ENCODE data around the gene OR6K6.

Gene OR6K6

DNA sequence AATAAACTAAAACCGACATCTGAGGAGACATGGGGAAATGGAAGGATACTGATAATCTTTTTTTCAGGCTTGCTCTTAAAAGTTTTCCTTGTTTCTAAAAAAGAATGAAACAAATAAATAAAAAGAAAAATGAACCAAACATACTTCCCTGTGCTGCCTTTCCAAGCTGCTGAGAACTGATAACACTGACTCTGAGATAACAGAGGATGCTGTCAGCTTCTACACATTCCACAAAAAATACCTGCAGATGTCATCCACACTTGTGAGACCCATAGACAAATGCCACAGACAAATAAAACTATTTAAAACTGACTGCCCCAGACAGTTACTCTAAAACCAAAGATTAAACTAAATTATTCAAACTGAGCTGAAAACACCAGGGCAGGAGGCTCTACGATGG is 22.0 kb upstream of the OR6K6 start:
- no peak overlapping the region for H3K4me3 ChIP-seq (ENCODE audit: low read length)
- no peaks in the 10 kb centered on the region for H3K27me3 ChIP-seq (ENCODE audit: control insufficient read depth, insufficient read depth, low read length)
- no peaks in the 10 kb centered on the region for H3K9me3 ChIP-seq (ENCODE audit: control insufficient read depth, low read depth, low read length)
- no peak overlapping the region for H3K9ac ChIP-seq (ENCODE audit: low read length)
- no peak overlapping the region for H3K27ac ChIP-seq (ENCODE audit: low read length)
- H3K36me3 ChIP-seq (ENCODE audit: control insufficient read depth, low read depth, low read length): no peaks in the 10 kb centered on the region
- H3K4me1 ChIP-seq (ENCODE audit: control insufficient read depth, low read depth, low read length): no peaks in the 10 kb centered on the region

DNA sequence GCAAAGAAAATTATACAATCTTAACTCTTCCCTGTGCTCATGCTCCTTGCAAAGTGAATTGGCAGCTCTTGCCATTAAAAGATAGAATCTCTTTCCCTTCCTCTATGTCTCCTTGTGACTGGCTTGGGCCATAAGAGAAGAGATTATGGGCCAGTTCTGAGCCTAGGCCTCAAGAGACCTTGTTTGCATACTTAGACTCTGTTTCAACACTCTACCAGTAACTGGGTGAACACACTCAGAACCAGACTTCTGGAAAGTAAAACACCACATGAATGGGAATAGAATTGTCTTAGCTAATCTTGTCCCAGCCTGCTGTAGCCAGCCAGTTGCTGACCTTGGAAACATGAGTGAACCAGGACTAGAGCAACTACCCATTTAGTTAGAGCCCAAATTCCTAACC is 18.7 kb upstream of the OR6K6 start:
- Histone ChIP-seq H3K27me3 (ENCODE audit: control insufficient read depth, insufficient read depth, low read length) (no peaks in the 10 kb centered on the region), H3K9ac (ENCODE audit: low read length) (no peak overlapping the region), H3K36me3 (ENCODE audit: control insufficient read depth, low read depth, low read length) (no peaks in the 10 kb centered on the region), H3K9me3 (ENCODE audit: control insufficient read depth, low read depth, low read length) (no peaks in the 10 kb centered on the region), H3K4me3 (ENCODE audit: low read length) (no peak overlapping the region), H3K4me1 (ENCODE audit: control insufficient read depth, low read depth, low read length) (no peaks in the 10 kb centered on the region), H3K27ac (ENCODE audit: low read length) (no peak overlapping the region)

DNA sequence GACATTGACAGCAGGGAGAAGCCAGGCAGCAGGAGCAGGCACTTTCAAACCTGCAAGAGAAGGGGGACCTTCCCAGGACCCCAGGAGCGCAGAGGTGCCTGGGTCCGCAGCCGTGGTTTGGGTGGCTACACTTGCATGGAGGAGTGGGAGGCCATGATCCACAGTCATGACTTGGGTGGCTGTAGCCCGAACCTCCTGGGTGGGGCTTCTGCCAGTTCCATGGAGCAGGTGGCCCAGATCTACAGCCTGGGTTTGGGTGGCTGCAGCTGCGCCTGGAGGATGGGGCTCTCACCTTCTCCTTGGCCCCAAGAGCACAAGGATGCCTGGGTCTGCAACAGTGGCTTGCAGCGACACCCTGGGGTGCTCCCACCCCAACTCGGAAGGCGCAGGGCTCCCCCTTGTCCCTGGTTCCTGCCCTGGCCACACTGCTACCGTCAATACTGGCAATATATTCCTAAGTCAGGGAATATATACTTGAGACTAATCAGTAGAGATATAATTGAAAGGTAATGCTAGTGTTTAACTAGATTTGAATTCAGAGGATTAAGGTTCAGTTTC is 2.3 kb upstream of the OR6K6 start:
- H3K9ac ChIP-seq (ENCODE audit: low read length): no peak overlapping the region
- no peaks in the 10 kb centered on the region for H3K27me3 ChIP-seq (ENCODE audit: control insufficient read depth, insufficient read depth, low read length)
- H3K4me3 ChIP-seq (ENCODE audit: low read length): no peak overlapping the region
- H3K9me3 ChIP-seq (ENCODE audit: control insufficient read depth, low read depth, low read length): no peaks in the 10 kb centered on the region
- H3K27ac ChIP-seq (ENCODE audit: low read length): no peak overlapping the region
- H3K4me1 ChIP-seq (ENCODE audit: control insufficient read depth, low read depth, low read length): no peaks in the 10 kb centered on the region
- H3K36me3 ChIP-seq (ENCODE audit: control insufficient read depth, low read depth, low read length): no peaks in the 10 kb centered on the region

DNA sequence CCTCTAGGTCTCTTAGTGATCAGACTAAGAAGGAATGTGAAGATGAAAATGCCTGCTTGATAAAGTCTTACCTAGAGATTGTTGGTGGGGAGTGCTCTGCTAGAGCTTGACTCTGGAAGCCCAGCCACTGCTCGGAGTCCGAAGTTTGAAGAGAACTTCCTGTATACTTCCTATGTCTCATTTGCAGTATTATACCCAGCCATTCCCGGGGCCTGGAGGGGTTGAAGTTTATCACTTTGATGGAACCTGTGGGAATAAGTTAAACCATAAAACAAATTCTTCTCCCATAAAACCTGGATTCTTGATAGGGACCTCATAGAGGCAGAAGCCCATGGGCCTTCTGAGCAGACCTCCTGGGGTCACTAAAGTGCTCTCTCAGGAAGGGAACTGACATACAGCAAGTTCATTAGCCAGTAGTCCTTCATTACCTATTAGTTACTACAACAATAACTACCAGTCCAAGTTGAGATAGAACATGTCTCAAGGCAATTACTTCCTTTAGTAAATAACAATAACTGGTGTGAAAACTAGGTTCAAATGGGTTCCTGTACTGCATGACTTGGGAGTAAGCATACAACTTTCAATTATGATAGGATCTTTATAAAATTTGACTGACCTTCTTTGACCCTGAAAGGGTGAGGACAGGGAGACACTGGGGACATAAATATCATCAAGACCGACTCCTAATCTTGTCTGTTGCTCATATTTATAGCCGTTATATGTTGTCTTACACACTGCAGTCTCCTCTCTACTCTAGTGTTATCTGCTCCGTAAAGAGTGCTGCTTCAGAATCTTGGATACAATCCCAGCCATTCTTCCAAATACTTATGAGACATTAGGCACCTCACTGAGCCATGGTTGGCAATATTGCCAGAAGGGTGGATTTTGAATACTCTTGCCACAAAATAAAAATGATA is 17.7 kb downstream of the OR6K6 start, which contains the start of gene OR6N1:
TSS of gene OR6N1 (minus strand) at position 246 of the 917 bp plus-strand sequence. CDS start 5,513 bp downstream, outside the sequence.
- Histone ChIP-seq H3K9me3 (ENCODE audit: control insufficient read depth, low read depth, low read length) (no peaks in the 10 kb centered on the region), H3K4me1 (ENCODE audit: control insufficient read depth, low read depth, low read length) (no peaks in the 10 kb centered on the region), H3K27me3 (ENCODE audit: control insufficient read depth, insufficient read depth, low read length) (no peaks in the 10 kb centered on the region), H3K36me3 (ENCODE audit: control insufficient read depth, low read depth, low read length) (no peaks in the 10 kb centered on the region), H3K4me3 (ENCODE audit: low read length) (no peak within 1 kb of the TSS), H3K27ac (ENCODE audit: low read length) (no peak within 1 kb of the TSS), H3K9ac (ENCODE audit: low read length) (no peak within 1 kb of the TSS)

DNA sequence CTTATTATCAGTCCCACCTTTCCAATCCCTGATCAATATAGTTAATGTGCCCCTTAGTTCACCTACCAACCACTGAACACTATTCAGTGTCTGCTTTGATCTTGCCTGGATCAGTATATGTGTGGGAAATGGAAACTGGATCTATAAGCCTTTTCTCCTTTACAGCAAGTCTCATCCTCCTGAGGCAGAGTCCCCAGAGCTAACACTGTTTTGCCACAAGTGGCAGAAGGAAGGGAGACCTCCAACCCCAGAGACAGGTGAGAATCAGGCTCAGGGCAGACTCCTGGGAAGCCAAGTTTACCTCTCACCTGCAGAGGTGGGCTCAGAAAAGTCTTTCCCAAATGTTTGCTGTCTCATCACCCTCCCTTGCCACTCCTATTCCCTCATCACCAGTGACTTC is 26.6 kb downstream of the OR6K6 start, which contains the start of gene OR6N2:
TSS of gene OR6N2 (minus strand) at position 101 of the 400 bp plus-strand sequence. CDS start 3,569 bp downstream, outside the sequence.
- H3K27ac ChIP-seq (ENCODE audit: low read length): no peak within 1 kb of the TSS
- no peaks in the 10 kb centered on the region for H3K9me3 ChIP-seq (ENCODE audit: control insufficient read depth, low read depth, low read length)
- H3K4me3 ChIP-seq (ENCODE audit: low read length): no peak within 1 kb of the TSS
- no peaks in the 10 kb centered on the region for H3K4me1 ChIP-seq (ENCODE audit: control insufficient read depth, low read depth, low read length)
- no peaks in the 10 kb centered on the region for H3K36me3 ChIP-seq (ENCODE audit: control insufficient read depth, low read depth, low read length)
- no peaks in the 10 kb centered on the region for H3K27me3 ChIP-seq (ENCODE audit: control insufficient read depth, insufficient read depth, low read length)
- H3K9ac ChIP-seq (ENCODE audit: low read length): no peak within 1 kb of the TSS

DNA sequence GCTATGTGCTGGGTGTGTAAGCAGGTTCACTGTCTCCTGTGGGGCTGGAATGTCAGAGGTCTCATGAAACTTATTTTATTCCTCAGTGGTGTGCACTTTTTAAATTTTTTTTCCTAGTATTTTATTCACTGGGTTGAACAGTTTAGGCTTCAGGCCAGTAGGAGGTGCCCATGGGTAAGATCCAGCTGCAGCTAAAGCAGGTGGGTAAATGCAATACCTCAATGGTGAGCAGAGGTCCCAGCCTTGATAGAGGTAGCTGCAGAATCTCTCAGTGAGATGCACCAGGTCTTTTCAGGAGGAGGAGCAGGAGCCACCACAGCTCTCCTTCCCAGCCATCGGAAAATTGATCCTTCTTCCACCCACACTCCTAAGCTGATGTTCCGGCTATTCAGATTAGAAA is 39.1 kb downstream of the OR6K6 start:
- Histone ChIP-seq H3K27me3 (ENCODE audit: control insufficient read depth, insufficient read depth, low read length) (no peaks in the 10 kb centered on the region), H3K9ac (ENCODE audit: low read length) (no peak overlapping the region), H3K4me3 (ENCODE audit: low read length) (no peak overlapping the region), H3K27ac (ENCODE audit: low read length) (no peak overlapping the region), H3K4me1 (ENCODE audit: control insufficient read depth, low read depth, low read length) (no peaks in the 10 kb centered on the region), H3K9me3 (ENCODE audit: control insufficient read depth, low read depth, low read length) (no peaks in the 10 kb centered on the region), H3K36me3 (ENCODE audit: control insufficient read depth, low read depth, low read length) (no peaks in the 10 kb centered on the region)

DNA sequence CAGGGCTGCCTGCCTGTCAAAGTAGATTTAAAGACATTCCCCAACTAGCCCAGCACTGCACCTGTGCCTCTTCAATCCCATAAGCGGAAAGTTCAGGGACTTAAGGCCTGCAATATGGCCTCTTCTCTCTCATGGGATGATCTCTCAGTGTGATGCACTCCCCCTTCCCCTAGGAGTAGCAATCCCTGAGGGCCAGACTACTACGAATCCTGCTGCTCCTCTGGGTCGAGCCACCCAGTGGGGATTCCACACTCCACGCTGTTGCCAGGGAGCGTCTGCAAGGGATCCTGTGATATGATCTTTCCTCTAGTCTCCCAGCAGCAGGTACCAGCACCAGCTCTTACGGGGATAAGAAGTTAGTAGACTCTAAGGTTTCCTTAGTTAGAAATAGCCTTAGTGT is 39.7 kb downstream of the OR6K6 start:
- H3K27me3 ChIP-seq (ENCODE audit: control insufficient read depth, insufficient read depth, low read length): no peaks in the 10 kb centered on the region
- H3K36me3 ChIP-seq (ENCODE audit: control insufficient read depth, low read depth, low read length): no peaks in the 10 kb centered on the region
- H3K4me1 ChIP-seq (ENCODE audit: control insufficient read depth, low read depth, low read length): no peaks in the 10 kb centered on the region
- H3K9me3 ChIP-seq (ENCODE audit: control insufficient read depth, low read depth, low read length): no peaks in the 10 kb centered on the region
- H3K4me3 ChIP-seq (ENCODE audit: low read length): no peak overlapping the region
- H3K27ac ChIP-seq (ENCODE audit: low read length): no peak overlapping the region
- no peak overlapping the region for H3K9ac ChIP-seq (ENCODE audit: low read length)

DNA sequence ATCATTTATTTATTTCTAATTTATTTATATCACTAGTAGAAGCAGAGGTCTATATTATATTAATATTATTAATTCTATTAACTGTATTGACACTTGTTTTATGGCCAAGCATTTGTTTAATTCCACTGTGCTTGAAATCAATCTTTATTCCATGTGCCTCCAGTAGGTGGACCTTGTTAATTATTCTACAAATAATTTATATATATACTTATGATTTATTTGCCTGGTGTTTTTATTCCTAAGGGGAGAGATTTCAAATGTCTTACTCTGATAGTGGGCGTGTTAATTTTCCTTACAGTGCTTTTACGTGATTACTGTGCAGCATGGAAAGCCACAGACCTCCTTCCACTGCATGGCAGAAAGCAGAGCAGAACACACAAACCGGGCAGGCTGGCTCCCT is 44.0 kb downstream of the OR6K6 start:
- Histone ChIP-seq H3K9me3 (ENCODE audit: control insufficient read depth, low read depth, low read length) (no peaks in the 10 kb centered on the region), H3K4me1 (ENCODE audit: control insufficient read depth, low read depth, low read length) (no peaks in the 10 kb centered on the region), H3K4me3 (ENCODE audit: low read length) (no peak overlapping the region), H3K27ac (ENCODE audit: low read length) (no peak overlapping the region), H3K27me3 (ENCODE audit: control insufficient read depth, insufficient read depth, low read length) (no peaks in the 10 kb centered on the region), H3K9ac (ENCODE audit: low read length) (no peak overlapping the region), H3K36me3 (ENCODE audit: control insufficient read depth, low read depth, low read length) (no peaks in the 10 kb centered on the region)

DNA sequence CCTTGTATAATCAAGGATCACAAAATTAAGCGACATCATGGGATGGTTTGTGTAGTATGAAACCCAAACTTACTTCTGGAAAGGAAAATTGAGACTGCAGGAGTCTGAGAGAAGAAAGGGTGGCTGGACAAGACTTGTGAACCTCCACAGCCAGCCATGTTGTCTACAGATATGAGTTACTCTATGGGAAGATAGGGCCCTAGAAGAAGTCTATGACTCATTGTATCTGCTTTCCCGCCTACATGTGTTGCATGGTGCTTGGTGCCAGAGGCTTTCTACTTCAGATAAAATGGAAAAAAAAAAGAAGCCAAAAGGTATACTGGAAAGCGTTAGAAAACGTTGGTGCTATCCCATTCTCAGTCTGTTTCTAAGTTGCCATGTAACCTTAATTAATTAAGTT is 45.2 kb downstream of the OR6K6 start:
- no peak overlapping the region for H3K4me3 ChIP-seq (ENCODE audit: low read length)
- H3K36me3 ChIP-seq (ENCODE audit: control insufficient read depth, low read depth, low read length): no peaks in the 10 kb centered on the region
- H3K9me3 ChIP-seq (ENCODE audit: control insufficient read depth, low read depth, low read length): no peaks in the 10 kb centered on the region
- H3K4me1 ChIP-seq (ENCODE audit: control insufficient read depth, low read depth, low read length): no peaks in the 10 kb centered on the region
- no peak overlapping the region for H3K27ac ChIP-seq (ENCODE audit: low read length)
- no peaks in the 10 kb centered on the region for H3K27me3 ChIP-seq (ENCODE audit: control insufficient read depth, insufficient read depth, low read length)
- H3K9ac ChIP-seq (ENCODE audit: low read length): no peak overlapping the region

DNA sequence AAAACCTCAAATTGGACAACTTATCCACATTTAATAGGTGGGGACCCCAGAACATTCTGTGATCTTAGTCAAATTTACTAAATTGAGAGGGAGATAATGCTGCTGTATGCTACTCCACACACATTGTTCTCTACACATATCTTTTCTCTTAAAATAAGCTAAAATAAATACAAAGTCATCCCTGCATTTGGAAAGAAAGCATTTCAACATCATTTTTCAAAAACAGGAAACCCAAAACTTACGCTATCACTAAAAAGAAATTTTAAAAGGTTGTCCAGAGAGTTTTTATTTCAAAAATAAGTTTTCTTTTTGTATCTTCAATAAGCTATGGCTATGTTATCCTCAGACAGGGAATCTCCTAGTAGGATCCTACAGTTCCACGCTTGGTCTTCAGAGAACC is 46.0 kb downstream of the OR6K6 start:
- Histone ChIP-seq H3K36me3 (ENCODE audit: control insufficient read depth, low read depth, low read length) (no peaks in the 10 kb centered on the region), H3K27me3 (ENCODE audit: control insufficient read depth, insufficient read depth, low read length) (no peaks in the 10 kb centered on the region), H3K9me3 (ENCODE audit: control insufficient read depth, low read depth, low read length) (no peaks in the 10 kb centered on the region), H3K9ac (ENCODE audit: low read length) (no peak overlapping the region), H3K4me3 (ENCODE audit: low read length) (no peak overlapping the region), H3K4me1 (ENCODE audit: control insufficient read depth, low read depth, low read length) (no peaks in the 10 kb centered on the region), H3K27ac (ENCODE audit: low read length) (no peak overlapping the region)

DNA sequence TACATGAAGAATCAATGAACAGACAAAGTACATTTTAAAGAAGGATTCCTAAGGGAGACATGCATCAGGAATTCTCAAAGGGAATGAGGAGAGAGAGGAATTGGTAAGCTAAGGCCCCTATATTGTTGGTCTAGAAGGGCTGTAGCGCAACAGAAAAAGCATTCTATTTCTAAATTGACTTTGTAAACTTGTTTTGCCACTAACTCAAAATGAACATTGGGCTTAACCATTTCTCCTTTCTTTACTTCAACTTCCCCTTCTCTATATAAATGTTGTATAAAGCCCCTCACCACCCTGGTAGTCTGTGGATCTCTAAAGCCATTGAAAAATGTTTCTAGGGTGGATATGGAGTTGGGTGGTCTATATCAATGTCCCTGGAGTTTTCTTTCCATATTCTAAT is 46.9 kb downstream of the OR6K6 start:
- Histone ChIP-seq H3K27me3 (ENCODE audit: control insufficient read depth, insufficient read depth, low read length) (no peaks in the 10 kb centered on the region), H3K9ac (ENCODE audit: low read length) (no peak overlapping the region), H3K27ac (ENCODE audit: low read length) (no peak overlapping the region), H3K36me3 (ENCODE audit: control insufficient read depth, low read depth, low read length) (no peaks in the 10 kb centered on the region), H3K9me3 (ENCODE audit: control insufficient read depth, low read depth, low read length) (no peaks in the 10 kb centered on the region), H3K4me3 (ENCODE audit: low read length) (no peak overlapping the region), H3K4me1 (ENCODE audit: control insufficient read depth, low read depth, low read length) (no peaks in the 10 kb centered on the region)

DNA sequence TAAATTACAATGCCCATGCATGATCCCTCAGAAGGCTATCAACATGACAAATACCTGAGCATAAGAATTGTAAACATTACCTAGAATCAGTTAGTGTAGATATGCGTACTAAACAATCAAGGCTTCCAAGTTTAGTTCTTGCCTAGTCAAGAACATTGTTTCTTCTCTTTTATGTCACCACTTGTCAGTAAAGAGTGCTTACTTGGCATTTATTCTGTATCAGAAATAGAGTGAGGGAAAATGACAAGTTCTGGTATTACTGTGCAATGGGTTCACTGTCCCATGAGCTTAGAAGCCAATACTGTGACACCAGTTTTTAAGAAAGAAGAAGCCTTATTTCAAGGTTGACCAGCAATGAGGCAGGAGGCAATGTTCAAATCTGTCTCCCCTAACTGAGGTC is 49.2 kb downstream of the OR6K6 start:
- no peak overlapping the region for H3K27ac ChIP-seq (ENCODE audit: low read length)
- H3K36me3 ChIP-seq (ENCODE audit: control insufficient read depth, low read depth, low read length): no peaks in the 10 kb centered on the region
- no peak overlapping the region for H3K4me3 ChIP-seq (ENCODE audit: low read length)
- no peaks in the 10 kb centered on the region for H3K27me3 ChIP-seq (ENCODE audit: control insufficient read depth, insufficient read depth, low read length)
- no peaks in the 10 kb centered on the region for H3K4me1 ChIP-seq (ENCODE audit: control insufficient read depth, low read depth, low read length)
- no peak overlapping the region for H3K9ac ChIP-seq (ENCODE audit: low read length)
- no peaks in the 10 kb centered on the region for H3K9me3 ChIP-seq (ENCODE audit: control insufficient read depth, low read depth, low read length)
